NCI-H2227 (cell line): ENCODE results near the gene KDM2B.

ENCODE experiments used
- DNase-seq: peaks from one replicate; lab custom pipeline; 2025; ENCODE audit not compliant: unreplicated experiment; lab: John Stamatoyannopoulos, UW

KDM2B gene

DNA sequence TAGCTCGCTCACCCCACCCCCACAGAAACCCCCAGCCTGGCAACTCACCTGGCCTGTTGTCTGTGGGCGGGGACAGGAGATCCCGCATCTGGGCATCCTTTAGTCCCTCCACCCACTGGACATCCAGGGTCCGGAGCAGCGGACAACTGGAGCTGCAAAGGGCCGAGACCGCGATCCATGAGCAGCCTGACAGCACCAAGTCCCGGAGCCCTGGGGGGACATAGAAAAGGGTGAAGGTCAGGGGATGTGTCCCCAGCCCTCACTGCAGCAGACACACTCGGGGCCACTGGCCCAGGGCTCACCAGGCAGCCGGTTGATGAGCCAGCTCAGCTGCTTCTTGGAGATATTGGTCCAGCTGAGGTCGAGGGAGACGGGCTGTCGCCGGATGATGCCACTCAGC lies 140.1 kb downstream of the KDM2B start:
- no peak for DNase-seq

DNA sequence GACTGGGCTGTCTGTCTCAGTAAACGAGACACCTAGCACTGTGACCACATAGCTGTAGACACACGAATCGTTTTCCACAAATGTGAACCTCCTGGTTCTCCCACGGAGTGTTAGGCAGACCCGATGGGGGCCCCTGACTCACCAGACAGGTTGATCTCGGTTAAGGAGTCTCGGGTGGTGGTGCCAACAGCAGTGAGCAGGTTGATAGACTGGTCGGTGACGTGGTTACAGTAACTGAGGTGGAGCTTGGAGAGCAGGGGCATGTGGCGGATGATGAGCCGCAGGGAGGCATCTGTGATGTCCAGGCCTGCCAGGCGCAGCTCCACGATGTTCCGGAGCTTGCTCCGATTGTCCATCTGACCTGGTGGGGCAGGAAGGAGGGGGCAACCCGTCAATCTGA lies 141.1 kb downstream of the KDM2B start:
- no peak for DNase-seq

DNA sequence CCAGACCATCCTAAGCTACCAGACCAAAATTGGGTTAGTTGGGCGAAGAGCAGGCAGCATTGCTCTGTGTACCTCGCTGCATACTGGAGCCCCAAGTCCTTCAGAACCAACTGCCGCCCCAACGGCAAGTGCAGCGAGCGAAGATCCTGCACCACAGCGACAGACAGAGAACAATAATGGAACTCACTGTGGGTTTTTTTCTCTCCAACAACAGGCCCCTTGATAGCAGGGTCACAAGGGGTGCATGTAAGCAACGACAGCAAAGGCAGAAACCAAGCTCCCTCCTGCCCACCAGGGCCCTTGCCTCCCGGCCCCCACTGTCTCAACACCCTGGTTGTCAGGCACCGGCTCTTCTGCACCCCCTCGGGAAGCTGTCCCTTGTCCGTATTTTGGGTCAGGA lies 141.9 kb downstream of the KDM2B start:
- DNase-seq, result no peak

DNA sequence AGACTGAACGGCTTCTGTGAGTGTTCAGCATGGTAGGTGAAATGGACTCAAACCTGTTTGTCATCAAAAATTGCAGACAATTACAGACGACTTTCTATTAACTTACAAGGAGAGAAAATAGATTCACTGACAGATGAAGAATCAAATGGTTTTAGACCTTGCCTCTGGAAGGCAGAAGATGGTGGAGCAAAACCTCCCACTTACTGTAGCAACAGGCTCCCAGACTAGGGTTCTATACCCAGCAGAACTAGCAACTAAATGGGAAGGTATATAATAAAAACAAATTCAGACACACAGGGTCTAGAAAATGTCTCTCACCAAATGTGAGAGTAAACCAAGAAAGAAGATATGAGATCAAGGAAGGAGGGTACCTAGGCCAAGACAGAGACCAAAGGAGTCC lies 144.1 kb downstream of the KDM2B start:
- DNase-seq, result no peak

DNA sequence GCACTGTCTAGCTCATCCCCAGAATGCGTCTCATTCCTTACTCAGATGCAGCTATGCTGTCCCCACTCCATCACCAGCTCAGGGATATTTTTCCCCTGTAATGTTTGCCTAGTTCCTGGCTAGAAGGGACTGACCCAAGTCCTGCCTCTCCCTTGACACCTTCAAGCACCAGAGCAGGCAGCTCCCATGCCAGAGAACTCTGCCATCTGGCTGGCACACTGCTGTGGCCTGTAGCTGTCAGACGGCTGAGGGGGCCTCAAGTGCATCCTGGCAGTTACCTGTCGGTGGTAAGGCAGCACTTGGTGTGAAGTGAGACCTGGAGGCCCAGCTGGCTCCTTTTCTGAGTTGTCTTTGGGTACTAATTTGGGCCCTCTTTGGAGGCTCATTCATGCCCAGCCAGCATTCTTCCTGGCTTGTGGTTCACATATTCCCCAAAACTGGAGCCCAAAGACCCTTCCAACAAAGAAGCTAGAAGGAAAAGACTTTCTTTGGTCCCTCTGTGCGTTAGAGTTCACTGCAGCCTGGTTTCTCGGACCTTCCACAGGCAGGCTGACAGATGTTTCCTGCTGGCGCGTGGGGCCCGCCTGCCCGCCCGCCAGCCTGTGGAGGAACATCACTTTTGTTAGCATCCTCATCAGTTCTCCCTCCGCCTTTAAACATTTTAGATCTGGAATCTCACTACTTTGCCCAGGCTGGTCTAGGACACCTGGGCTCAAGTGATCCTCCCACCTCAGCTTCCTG lies 147.9 kb downstream of the KDM2B start:
- no peak for DNase-seq

DNA sequence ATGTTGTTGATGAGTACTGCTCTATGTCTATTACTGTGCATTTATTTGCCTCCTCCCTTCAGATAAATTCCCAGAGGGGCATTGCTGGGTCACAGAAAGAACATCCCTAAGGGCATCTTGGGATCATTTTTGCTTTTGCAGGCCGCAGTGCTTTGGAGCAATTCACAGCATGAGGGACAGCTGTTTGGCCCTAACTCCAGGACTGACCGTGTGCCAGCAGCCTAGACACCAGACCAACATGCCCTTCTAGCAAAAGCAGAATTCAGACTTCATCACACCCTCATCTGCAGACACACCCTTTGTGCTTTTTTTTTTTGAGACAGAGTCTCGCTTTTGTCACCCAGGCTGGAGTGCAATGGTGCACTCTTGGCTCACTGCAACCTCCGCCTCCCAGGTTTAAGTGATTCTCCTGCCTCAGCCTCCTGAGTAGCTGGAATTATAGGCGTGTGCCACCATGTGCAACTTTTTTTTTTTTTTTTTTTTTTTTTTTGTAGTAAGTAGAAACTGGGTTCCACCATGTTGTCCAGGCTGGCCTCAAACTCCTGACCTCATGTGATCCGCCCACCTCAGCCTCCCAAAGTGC lies 149.9 kb downstream of the KDM2B start:
- DNase-seq, result no peak

DNA sequence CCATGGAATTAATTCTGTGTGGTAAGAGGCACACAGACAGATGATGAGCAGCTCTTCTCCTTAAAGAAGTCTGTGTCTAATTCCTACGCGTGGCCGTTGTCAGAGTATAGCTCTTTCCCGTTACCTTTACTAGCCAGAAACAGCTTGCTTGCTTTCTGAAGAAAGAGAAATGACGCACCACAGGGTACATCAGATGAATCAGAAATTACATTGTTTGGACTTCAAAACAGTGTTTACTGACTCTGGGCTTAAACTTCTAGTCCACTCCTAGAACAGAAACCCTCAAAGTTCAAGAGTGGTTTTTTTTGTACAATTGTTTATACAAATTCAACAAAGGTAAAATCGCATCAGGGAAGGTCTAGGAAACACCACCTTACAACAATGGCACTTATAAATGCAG lies 151.9 kb downstream of the KDM2B start:
- no peak for DNase-seq

DNA sequence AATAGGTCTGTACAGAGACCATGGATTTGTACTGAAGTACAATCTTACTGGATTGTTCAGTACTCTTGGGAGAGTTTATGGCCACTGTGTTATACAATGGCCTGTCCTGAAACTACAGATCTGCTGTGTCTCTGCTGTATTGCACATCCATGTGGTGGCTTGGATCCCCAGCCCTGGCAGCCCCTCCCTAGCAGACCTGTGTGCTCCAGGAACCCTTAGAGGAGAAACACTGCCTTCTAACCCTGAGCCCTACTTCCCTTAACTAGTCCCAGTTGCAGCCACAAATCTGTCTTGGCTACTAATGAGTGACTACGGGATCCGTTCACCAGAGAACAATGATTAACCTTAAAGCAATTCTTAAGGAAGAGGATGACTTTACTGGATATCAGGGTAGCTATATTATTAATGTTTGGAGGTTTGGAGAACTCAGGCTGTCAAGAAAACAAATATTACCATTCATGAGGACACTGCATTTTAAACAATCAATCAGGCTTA lies 153.2 kb downstream of the KDM2B start:
- no peak for DNase-seq

DNA sequence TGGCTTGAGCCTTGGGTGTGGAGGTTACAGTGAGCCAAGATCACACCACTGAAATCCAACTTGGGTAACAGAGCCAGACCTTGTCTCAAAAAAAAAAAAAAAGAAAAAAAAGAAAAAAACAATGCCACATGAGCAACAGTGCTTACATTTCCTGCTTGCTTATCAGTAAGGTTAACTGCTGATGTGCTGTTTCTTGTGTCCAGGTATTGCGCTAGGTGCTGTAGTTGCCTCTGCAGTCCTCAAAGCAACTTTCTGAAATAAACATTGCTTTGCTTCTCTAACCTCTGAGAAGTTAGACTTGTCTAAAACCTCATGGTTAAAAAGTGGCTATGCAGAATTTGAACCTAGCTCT lies 156.2 kb downstream of the KDM2B start:
- no peak for DNase-seq

DNA sequence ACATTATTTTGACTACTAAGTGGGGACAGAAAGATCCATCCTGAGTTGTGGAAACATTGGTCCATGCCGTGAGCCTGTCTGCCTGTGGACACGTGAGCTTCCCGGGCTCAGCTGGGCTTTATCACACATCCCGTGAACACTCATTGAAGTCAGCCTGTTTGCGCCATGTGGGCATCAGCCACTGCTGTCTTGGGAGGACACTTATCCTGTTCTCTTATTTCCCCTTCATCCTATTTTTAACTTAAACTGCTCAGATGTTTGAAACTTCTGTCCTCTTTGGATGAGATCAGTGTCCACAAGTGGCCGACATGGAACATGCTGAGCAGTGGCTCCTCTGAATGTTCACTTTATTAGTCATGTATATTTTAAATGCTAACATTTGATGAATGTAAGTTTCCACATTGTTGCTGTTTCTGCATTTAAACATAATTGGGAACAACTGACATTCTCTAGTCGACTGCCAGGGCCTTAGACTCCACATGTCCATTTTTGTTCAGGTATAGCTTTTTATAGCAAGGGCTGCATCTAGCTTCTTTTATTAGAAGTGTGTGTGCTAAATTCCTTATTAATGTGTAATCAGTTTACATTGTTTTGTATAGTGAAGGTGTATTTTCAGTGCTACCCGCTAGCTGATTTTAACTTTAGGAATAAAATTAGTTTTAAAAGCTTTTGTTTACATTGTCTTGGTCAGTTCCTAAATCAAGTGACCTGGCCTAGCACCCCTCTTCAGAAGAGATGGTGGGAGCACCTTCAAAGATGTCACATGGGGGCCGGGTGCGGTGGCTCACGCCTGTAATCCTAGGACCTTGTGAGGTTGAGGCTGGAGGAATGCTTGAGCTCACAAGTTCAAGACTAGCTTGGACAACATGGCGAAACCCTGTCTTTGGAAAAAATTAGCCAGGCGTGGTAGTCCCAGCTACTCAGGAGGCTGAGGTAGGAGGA lies 156.9 kb downstream of the KDM2B start:
- no peak for DNase-seq

DNA sequence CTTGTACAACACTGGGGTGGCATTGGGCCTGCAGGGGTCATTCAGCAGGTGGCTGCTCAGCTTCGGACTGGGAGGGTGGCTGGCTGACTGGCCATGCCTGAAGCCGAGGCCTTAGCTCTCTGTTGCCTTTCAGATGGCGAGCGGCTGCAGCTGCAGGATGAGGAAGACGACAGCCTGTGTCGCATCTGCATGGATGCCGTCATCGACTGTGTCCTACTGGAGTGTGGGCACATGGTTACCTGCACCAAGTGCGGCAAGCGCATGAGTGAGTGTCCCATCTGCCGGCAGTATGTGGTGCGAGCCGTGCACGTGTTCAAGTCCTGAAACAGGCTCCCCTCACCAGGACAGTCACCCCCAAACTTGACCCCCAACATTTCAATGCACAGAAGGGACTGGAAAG lies 157.6 kb downstream of the KDM2B start:
- no peak for DNase-seq

DNA sequence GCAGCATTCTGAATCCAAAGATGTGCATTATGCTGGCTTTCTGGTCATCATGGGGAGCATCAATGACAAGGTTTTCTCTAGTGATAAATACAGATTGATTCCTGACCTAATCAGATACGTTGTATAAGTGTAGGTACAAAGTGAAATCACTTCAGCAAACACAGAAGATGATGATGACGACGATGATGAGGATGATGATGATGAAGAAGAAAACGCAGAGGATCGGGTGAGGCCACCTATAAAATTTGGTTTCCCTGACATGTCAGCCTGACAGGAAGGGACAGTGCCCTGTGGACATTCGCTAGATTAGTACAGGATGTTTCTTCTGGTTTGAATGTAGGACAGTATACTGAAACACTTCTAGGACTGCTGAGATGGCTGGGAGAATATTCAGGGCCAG lies 160.7 kb downstream of the KDM2B start:
- DNase-seq, result no peak

DNA sequence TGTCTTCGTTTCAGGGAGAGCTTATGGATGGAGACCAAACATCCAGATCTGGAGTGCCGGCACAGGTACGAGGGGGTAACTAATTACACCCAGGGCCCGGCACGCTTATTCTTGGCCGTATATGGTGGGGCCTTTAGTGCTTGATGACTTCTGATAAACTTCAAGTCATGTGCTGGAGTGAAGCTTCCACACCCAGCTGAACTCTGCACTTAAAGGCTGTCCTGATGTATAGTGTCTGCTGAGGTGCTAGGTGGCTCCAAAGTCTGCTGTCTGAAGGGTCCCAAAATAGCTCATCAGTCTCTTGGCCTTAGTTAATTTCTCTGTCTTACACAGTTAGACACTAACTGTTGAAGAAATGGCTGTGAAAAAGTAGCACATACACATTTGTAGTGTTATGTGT lies 163.0 kb downstream of the KDM2B start:
- DNase-seq, result no peak

DNA sequence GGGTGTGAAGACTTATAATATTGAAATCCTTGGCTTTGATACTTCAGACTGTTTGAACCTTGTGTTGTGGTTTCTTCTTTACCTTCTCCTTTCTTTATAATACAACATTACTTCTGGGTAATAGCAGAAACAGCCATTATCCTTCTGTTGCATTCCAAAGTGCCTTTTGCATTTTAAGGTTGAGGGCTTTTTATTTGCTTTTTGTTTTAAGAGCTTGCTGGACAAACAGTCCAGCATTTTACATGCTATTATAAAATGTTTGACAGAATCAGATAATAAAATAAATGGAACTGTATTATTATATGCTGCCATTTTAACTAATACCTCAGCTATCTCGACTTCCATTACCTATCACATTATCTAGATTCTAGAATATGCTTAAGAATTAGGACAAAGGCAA lies 166.9 kb downstream of the KDM2B start:
- DNase-seq, result no peak

DNA sequence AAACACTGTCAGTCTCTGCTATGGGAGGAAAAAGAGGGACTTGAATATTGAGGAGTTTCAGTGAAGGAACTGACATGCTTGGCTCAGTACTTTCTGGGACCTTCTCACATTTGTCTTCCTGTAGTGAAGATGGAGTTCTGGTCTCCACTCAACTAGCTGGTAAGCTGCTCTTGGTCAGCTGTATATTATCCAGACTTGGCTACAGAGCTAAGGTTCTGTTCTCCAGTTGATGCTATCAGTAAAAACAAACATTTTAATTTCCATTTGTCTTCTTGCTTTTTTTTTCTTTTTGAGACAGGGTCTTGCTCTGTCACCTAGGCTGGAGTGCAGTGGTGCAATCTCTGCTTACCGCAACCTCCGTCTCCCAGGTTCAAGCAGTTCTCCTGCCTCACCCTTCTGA lies 175.6 kb downstream of the KDM2B start:
- no peak for DNase-seq

DNA sequence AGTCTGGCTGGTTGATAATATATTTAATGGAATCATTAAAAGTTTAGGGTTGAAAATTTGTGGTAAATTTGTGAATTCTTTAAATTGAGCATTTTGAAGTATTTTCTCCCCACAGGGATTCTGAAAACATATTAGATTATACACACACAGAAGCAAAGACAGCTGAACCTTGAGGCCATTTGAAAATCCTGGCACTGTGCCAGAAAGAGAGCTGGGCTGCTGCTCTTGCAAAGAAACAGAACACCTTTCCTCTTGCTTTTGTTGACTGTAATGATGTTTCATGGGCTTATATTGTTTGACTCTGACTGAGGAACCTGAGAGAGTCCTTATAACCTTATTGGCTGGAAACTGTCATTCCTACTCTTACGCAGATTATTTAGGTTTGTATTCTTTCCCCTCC lies 176.1 kb downstream of the KDM2B start:
- peak; percentile 86 for DNase-seq

DNA sequence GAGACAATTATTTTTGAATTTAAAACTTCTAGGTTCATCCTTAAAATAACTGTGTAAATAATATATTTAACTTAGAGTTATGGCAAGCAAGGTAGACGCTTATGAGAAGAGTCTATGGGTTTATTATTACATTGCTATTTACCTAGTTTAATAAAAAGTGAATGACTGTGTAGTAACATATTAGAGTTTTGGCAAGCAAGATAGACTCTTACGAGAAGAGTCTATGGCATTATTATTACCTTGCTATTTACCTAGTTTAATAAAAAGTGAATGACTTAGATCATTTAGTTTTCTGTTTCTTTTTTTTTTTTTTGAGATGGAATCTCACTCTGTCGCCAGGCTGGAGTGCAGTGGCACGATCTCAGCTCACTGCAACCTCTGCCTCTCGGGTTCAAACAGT lies 177.1 kb downstream of the KDM2B start:
- DNase-seq, result no peak

DNA sequence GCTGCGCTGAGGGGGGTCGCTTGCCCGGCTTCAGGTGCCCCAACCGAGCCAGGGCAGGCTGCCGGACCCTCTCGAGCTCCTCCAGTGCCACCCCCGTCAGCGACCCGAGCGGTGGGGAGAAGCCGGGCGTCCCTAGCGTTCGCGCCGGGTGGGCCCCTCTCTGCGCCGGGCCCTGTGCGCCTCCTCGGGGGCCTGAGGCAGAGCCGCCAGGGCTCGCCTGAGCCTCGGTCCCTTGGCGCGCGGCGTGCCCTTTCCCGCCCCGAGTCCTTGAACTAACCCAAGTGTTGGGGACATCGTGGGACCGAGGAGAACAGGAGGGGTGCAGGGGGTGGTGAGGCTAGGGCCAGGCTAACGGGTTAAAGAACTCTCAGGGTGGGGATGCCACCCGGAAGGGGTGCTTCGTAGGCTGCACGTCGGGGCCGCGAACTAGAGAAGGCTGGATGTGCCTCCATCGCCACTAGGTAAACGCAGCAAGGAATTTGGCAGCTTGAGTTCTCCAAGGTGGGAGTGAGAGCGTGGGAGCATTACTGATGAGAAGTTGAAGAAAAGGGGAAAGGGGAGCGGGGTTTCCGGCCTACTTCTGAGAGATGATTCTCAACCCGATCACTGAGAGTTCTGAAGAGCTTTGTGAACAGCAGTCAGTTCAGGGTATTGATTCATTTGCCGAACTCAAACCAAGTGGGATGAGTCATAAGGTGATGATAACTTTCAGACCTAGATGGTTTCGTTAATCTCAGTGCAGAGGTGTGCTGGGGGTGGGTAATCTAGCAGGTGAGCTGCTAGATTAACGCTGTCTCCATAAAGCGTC lies 180.3 kb downstream of the KDM2B start:
- peak; percentile 61 for DNase-seq

DNA sequence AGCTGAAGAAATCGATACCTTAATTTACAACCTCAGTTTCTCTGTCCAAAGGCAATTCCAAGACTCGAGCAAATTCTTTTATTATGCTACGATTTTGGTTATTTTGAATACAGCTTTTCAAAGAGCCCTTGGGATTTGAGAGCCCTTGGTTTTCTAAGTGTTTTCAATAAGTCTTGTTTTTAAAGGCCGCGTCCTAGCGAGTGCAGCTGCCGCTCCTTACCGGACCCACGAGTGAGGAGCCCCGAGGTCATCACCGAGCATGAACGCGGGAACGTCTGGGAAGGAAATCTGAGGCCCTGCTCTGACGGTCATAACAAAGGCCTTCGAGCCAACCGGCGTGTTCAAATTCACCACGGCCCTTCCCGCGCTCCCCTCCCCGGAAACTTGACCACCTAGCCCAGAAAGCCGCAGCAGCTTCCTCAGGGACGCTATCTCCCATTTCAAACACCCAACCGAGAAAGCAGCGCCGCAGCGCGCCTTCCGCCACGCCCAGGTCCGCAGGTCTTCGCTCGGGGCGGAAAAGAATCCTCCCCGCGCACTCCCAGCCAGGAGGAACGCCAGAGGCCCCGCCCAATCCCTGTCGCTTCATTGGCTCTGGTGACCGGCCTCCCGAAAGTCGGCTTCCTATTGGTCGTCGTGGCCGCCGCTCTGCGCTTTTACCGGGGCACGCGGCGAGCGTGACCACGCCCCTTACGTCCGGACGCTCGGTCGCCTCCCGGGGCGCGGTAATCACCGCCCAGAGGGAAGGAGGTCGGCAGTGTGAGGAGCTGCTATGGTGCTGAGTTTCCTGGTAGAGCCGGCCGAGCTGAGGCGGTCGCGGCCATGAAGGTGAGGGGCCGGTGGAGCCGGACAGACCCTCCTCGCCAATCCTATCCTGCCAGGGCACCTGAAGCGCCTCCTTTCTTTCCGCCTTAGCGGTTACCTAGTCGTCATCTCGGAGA lies 181.2 kb downstream of the KDM2B start, which contains the start of gene RNF34:
TSS of gene RNF34 (plus strand) at position 728 of the 941 bp plus-strand sequence. CDS start at position 823, 95 bp downstream.
- peak; percentile 99 for DNase-seq

DNA sequence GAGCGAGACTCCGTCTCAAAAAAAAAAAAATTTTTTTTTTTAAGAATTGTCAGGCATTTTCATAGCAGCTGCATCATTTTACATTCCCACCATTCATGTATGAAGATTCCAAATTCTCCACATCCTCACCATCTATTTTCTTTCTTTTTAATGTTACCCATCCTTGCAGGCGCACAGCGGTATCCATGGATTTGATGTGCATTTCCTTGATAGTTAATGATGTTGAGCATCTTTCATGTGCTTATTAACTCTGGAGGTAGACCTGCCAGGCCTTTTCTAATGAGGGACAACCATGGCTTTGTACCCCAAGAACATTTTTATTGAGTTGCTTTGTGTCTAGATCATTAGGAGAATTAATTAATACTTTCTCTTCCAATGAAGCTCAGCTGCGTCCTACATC lies 182.5 kb downstream of the KDM2B start:
- no peak for DNase-seq
